B cell (primary cell): ENCODE measurements around the gene TAF5L. TPM values are rescaled to one million over a fixed set of nuclear protein-coding genes. Genes with fewer than 3 reads are reported as not detected.

Experiments
- ATAC-seq: fragments of 200-7000 bp; cut with Tn5 transposase; one replicate; pipeline ENCODE4 v1.10.0; 2021; ENCODE audit warnings: low read depth, mild to moderate bottlenecking, moderate number of reproducible peaks, moderate library complexity
- CTCF ChIA-PET: fragments of 350-600 bp; sonication (Branson Sonifier 250); formaldehyde crosslinking; loops from one replicate; lab custom pipeline; 2021; ENCODE audit warnings: antibody characterized with exemption, inconsistent platforms; lab: Charles Lee
- POLR2A ChIA-PET: fragments of 350-600 bp; sonication (Branson Sonifier 250); formaldehyde crosslinking; loops from one replicate; lab custom pipeline; 2021; ENCODE audit warnings: antibody characterized with exemption; lab: Charles Lee
- DNase-seq: peaks from one replicate; pipeline ENCODE4 v3.0.0; 2013
- H2AFZ ChIP-seq: 2 replicates; pipeline ENCODE4 v1.6.1; 2012; ENCODE audit warnings: mild to moderate bottlenecking, low read depth, low read length; ENCODE audit not compliant: insufficient read depth, poor library complexity, severe bottlenecking
- H3K27ac ChIP-seq, 2 donors: 1 replicate in 1 of 2; 2 replicates in 1 of 2; pipeline ENCODE4 v1.5.1; 2012 to 2013; ENCODE audit warnings: low read length in 2 of 2, mild to moderate bottlenecking in 2 of 2, moderate library complexity in 1 of 2
- H3K27me3 ChIP-seq, 4 experiments: fragments of 200-600 bp in 1 of 4; sonication (generic) in 1 of 4; replicated peaks in 1 of 4; 1 replicate in 2 of 4; 2 replicates in 2 of 4; pipeline versions ENCODE4 v1.6.1 to v1.7.0; 2013 to 2016; ENCODE audit warnings: low read length in 3 of 4, mild to moderate bottlenecking in 2 of 4, mixed read lengths in 1 of 4, moderate library complexity in 1 of 4; ENCODE audit not compliant: insufficient read depth in 4 of 4, control insufficient read depth in 3 of 4; ENCODE audit errors: control extremely low read depth in 1 of 4
- H3K36me3 ChIP-seq, 2 experiments: replicated peaks in 1 of 2; 1 replicate in 1 of 2; 2 replicates in 1 of 2; pipeline versions ENCODE4 v1.6.1 to v1.7.1; 2013; ENCODE audit warnings: low read length in 1 of 2; ENCODE audit not compliant: insufficient read depth in 2 of 2, control insufficient read depth in 1 of 2; ENCODE audit errors: control extremely low read depth in 1 of 2, extremely low read depth in 1 of 2
- H3K4me1 ChIP-seq, 2 donors: fragments of 200-600 bp in 1 of 2; sonication (generic) in 1 of 2; 1 replicate in 1 of 2; 2 replicates in 1 of 2; pipeline versions ENCODE4 v1.5.1 to v1.6.1; 2013 to 2017; ENCODE audit warnings: low read length in 2 of 2; ENCODE audit not compliant: control insufficient read depth in 2 of 2, insufficient read depth in 2 of 2
- H3K4me2 ChIP-seq: replicated peaks from 2 replicates; pipeline ENCODE3; 2012; ENCODE audit warnings: mild to moderate bottlenecking, low read depth, low read length; ENCODE audit not compliant: poor library complexity, severe bottlenecking
- H3K4me3 ChIP-seq, 5 experiments: fragments of 200-600 bp in 1 of 5; sonication (generic) in 1 of 5; 1 replicate in 3 of 5; 2 replicates in 2 of 5; pipeline versions ENCODE4 v1.5.1 to v1.7.0; 2011 to 2016; ENCODE audit warnings: low read length in 4 of 5, mild to moderate bottlenecking in 4 of 5, low read depth in 2 of 5, control low read depth in 1 of 5, moderate library complexity in 1 of 5; ENCODE audit not compliant: insufficient read depth in 1 of 5; ENCODE audit errors: control extremely low read depth in 1 of 5, extremely low read depth in 1 of 5
- H3K79me2 ChIP-seq: fragments of 200-600 bp; sonication (generic); one replicate; pipeline ENCODE4 v1.6.0; 2016; ENCODE audit warnings: low read length; ENCODE audit not compliant: control insufficient read depth, insufficient read depth
- H3K9ac ChIP-seq: fragments of 200-600 bp; sonication (generic); 2 replicates; pipeline ENCODE4 v1.6.1; 2017; ENCODE audit warnings: mild to moderate bottlenecking, low read length, moderate library complexity
- H3K9me3 ChIP-seq, 3 donors: one replicate each; pipeline versions ENCODE4 v1.6.1 to v1.7.1; 2013; ENCODE audit warnings: low read length in 2 of 3; ENCODE audit not compliant: control insufficient read depth in 2 of 3, insufficient read depth in 1 of 3; ENCODE audit errors: control extremely low read depth in 1 of 3
- H4K20me1 ChIP-seq: 2 replicates; pipeline ENCODE4 v1.6.0; 2012; ENCODE audit warnings: mild to moderate bottlenecking, low read length; ENCODE audit not compliant: insufficient read depth, control insufficient read depth, poor library complexity, severe bottlenecking
- H3K27ac Mint-ChIP-seq: one replicate; pipeline ENCODE4 v1.8.0; 2021; ENCODE audit warnings: mixed read lengths
- H3K27me3 Mint-ChIP-seq: one replicate; pipeline ENCODE4 v1.8.0; 2021; ENCODE audit warnings: mixed read lengths
- H3K4me1 Mint-ChIP-seq: one replicate; pipeline ENCODE4 v1.8.0; 2021; ENCODE audit warnings: mixed read lengths
- H3K4me3 Mint-ChIP-seq: one replicate; pipeline ENCODE4 v1.8.0; 2021; ENCODE audit warnings: mixed read lengths
- H3K9me3 Mint-ChIP-seq: one replicate; pipeline ENCODE4 v1.8.0; 2022; ENCODE audit warnings: mixed read lengths; ENCODE audit not compliant: insufficient read depth
- EZH2 ChIP-seq: IDR thresholded peaks from 2 replicates; pipeline ENCODE4 v1.6.1; 2012; ENCODE audit warnings: borderline replicate concordance, low read depth, mild to moderate bottlenecking, moderate library complexity, low read length; ENCODE audit not compliant: insufficient read depth, poor library complexity, severe bottlenecking
- WGBS: methylation state at CpG from one replicate; pipeline ENCODE4 v1.1.5; 2013; ENCODE audit warnings: missing lambda C conversion rate; ENCODE audit not compliant: insufficient coverage; 5-methylcytosine and 5-hydroxymethylcytosine counted together
- intact Hi-C: fragments of 100-400 bp; cut with micrococcal nuclease; formaldehyde crosslinking; loops from one replicate; pipeline ENCODE4 v1.10.0; 2022
- polyA plus RNA-seq: library from polyadenylated mRNA; depleted of rRNA; stranded (reverse); fragments of >200 nt; gene quantifications from 2 replicates; pipeline ENCODE4 v1.2.3, GENCODE V29; 2012
- total RNA-seq, 2 donors: library from RNA; stranded (reverse); fragments of 120-200 nt in 1 of 2; gene quantifications; 1 replicate in 1 of 2; 2 replicates in 1 of 2; pipeline versions ENCODE4 v1.2.3 to v1.2.4, GENCODE V29; 2013 to 2022
- TF ChIP-seq, protein P1 (sequence below): fragments of 200-600 bp; IDR thresholded peaks from one replicate; pipeline ENCODE4 v1.8.0; 2022; ENCODE audit warnings: antibody characterized with exemption, mild to moderate bottlenecking

The TAF5L gene
- total and polyA plus RNA-seq, 2 donors (not counting 1 experiment from before 2014, with no cell fraction given): 15.7 to 24.0 TPM

DNA sequence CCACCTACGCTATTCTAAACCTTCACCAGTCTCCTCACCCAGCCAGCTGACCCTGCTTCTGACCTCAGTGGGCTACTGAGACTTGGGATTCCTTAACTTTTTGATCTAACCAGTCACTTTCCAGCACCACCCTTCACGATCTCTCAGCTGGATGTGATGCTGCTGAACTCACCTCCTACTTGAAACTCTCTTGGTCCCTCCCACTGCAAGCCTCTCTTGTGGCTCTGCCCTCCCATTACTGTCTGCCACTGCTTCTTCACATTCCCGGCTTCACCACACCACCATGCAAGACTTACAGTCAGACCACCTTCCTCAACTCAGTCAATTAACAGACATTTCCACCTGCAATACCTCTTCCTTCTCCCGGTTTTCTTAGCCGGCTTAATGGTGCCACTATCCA, 6.3 kb downstream of the TAF5L start:
- H3K27me3 ChIP-seq: no peaks in the 10 kb centered on the region
- peaks cover 54% of the 10 kb centered on the region for H4K20me1 ChIP-seq
- H3K27ac ChIP-seq: no peak overlapping the region
- no peak for ATAC-seq
- H3K4me3 ChIP-seq: no peak overlapping the region
- H3K4me2 ChIP-seq: no peak overlapping the region
- intact Hi-C loops: no loop called here
- no peak overlapping the region for H2AFZ ChIP-seq
- no peak overlapping the region for H3K9ac ChIP-seq
- peaks cover 10% of the 10 kb centered on the region in 2 donors for H3K4me1 ChIP-seq
- no peak overlapping the region for H3K27ac Mint-ChIP-seq
- H3K79me2 ChIP-seq: peaks cover 86% of the 10 kb centered on the region
- ChIA-PET CTCF (interaction anchor here (1.1 kb wide), 1 partner anchor 13 kb away, joined by 3 read pairs; no protein-coding TSS in a partner anchor), POLR2A (no interaction called here)
- TF ChIP-seq, protein P1, sequence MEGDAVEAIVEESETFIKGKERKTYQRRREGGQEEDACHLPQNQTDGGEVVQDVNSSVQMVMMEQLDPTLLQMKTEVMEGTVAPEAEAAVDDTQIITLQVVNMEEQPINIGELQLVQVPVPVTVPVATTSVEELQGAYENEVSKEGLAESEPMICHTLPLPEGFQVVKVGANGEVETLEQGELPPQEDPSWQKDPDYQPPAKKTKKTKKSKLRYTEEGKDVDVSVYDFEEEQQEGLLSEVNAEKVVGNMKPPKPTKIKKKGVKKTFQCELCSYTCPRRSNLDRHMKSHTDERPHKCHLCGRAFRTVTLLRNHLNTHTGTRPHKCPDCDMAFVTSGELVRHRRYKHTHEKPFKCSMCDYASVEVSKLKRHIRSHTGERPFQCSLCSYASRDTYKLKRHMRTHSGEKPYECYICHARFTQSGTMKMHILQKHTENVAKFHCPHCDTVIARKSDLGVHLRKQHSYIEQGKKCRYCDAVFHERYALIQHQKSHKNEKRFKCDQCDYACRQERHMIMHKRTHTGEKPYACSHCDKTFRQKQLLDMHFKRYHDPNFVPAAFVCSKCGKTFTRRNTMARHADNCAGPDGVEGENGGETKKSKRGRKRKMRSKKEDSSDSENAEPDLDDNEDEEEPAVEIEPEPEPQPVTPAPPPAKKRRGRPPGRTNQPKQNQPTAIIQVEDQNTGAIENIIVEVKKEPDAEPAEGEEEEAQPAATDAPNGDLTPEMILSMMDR: no peak
- TF ChIP-seq EZH2: no peak
- no peaks in the 10 kb centered on the region for H3K9me3 ChIP-seq
- no peak overlapping the region for H3K4me3 Mint-ChIP-seq
- H3K36me3 ChIP-seq: peaks cover 3 to 4% of the 10 kb centered on the region in 2 experiments
- no peak for DNase-seq
- no peaks in the 10 kb centered on the region for H3K27me3 Mint-ChIP-seq
- no peaks in the 10 kb centered on the region for H3K9me3 Mint-ChIP-seq
- peaks cover 36% of the 10 kb centered on the region for H3K4me1 Mint-ChIP-seq
- 97% methylated on average over 5 of the region's 5 CpGs for WGBS

DNA sequence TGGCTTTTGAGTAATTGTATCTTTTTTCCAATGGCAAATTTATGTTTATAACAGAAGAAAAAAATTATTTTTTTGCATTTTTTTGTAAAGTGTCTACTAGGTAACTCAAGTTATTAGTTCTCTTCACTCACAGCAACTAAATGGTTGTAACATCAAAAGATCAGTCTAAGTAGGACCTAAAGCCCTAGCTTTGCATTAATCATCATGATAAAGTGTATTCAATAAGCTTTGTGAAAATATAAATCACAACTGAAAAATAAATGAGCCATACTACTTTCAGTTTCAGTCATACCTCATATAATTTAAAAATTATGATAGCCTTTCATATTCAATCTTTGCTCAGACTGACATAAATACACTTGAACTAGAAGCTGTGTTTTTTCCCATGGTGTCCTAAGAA, 6.9 kb downstream of the TAF5L start:
- no peak overlapping the region for H3K9ac ChIP-seq
- H3K79me2 ChIP-seq: peaks cover 79% of the 10 kb centered on the region
- H3K27me3 ChIP-seq: no peaks in the 10 kb centered on the region
- H3K4me2 ChIP-seq: no peak overlapping the region
- Mint-ChIP-seq H3K9me3 (no peaks in the 10 kb centered on the region), H3K4me1 (peaks cover 29% of the 10 kb centered on the region), H3K4me3 (no peak overlapping the region), H3K27me3 (no peaks in the 10 kb centered on the region), H3K27ac (no peak overlapping the region)
- CTCF ChIA-PET: interaction anchor here (0.5 kb wide), 1 partner anchor 53 kb away, joined by 3 read pairs; no protein-coding TSS in a partner anchor
- no peak overlapping the region for H3K4me3 ChIP-seq
- H3K4me1 ChIP-seq: peaks cover 4% of the 10 kb centered on the region in 2 donors
- H2AFZ ChIP-seq: no peak overlapping the region
- POLR2A ChIA-PET: no interaction called here
- DNase-seq (no peak), ATAC-seq (no peak)
- H4K20me1 ChIP-seq: peaks cover 50% of the 10 kb centered on the region
- H3K9me3 ChIP-seq: no peaks in the 10 kb centered on the region
- peaks cover 4 to 8% of the 10 kb centered on the region in 2 experiments for H3K36me3 ChIP-seq
- no peak for TF ChIP-seq EZH2
- TF ChIP-seq, protein P1: no peak
- no peak overlapping the region for H3K27ac ChIP-seq
- intact Hi-C loops: no loop called here
